IMR-90 (cell line): Measurements from ENCODE around the gene KAT2A. TPM values are rescaled to one million over a fixed set of nuclear protein-coding genes. Genes with fewer than 3 reads are reported as not detected.

Experiments
- ATAC-seq: fragments of 200-7000 bp; cut with Tn5 transposase; 2 replicates; pipeline ENCODE4 v1.9.1; 2020; ENCODE audit warnings: low read depth, mild to moderate bottlenecking, moderate library complexity
- BruUV-seq: library from RNA; stranded (reverse); fragments of 400-500 nt; replicated peaks from 2 replicates; lab custom pipeline; 2021; lab: Mats Ljungman, UMichigan
- CTCF ChIA-PET: fragments of 300-600 bp; formaldehyde crosslinking; extraction: SDS; loops from one replicate; lab custom pipeline; 2021; ENCODE audit warnings: antibody characterized with exemption; lab: Yijun Ruan, JAX
- POLR2A ChIA-PET: fragments of 300-600 bp; sonication (Branson Sonifier 250); formaldehyde crosslinking; loops from one replicate; lab custom pipeline; 2022; ENCODE audit warnings: antibody characterized with exemption; ENCODE audit not compliant: unreplicated experiment; lab: Charles Lee
- DNase-seq: peaks from one replicate; pipeline ENCODE4 v3.0.0; 2013
- H2AFZ ChIP-seq: replicated peaks from 2 replicates; pipeline ENCODE3; 2013; ENCODE audit warnings: low read length, mild to moderate bottlenecking; ENCODE audit not compliant: poor library complexity
- H2AK5ac ChIP-seq: 2 replicates; pipeline ENCODE4 v1.6.1; 2013; ENCODE audit warnings: low read depth, low read length, inconsistent platforms
- H2AK9ac ChIP-seq: replicated peaks from 2 replicates; pipeline ENCODE3; 2013; ENCODE audit warnings: mild to moderate bottlenecking, low read depth, low read length, moderate library complexity; ENCODE audit not compliant: poor library complexity
- H2BK120ac ChIP-seq: 2 replicates; pipeline ENCODE4 v1.6.1; 2013; ENCODE audit warnings: low read depth, low read length, inconsistent platforms
- H2BK15ac ChIP-seq: 3 replicates; pipeline ENCODE4 v1.6.1; 2013; ENCODE audit warnings: low read depth, low read length, inconsistent platforms
- H2BK20ac ChIP-seq: 2 replicates; pipeline ENCODE4 v1.6.1; 2013; ENCODE audit warnings: low read depth, mild to moderate bottlenecking, inconsistent platforms, low read length, moderate library complexity
- H2BK5ac ChIP-seq: 2 replicates; pipeline ENCODE4 v1.6.1; 2013; ENCODE audit warnings: mild to moderate bottlenecking, low read depth, low read length, inconsistent platforms; ENCODE audit not compliant: poor library complexity, severe bottlenecking
- H3K14ac ChIP-seq: replicated peaks from 2 replicates; pipeline ENCODE4 v1.6.1; 2013; ENCODE audit warnings: low read depth, low read length, inconsistent platforms
- H3K18ac ChIP-seq: 2 replicates; pipeline ENCODE4 v1.6.1; 2013; ENCODE audit warnings: low read depth, low read length, control low read depth
- H3K23ac ChIP-seq: 2 replicates; pipeline ENCODE4 v1.6.1; 2013; ENCODE audit warnings: low read depth, low read length, inconsistent platforms
- H3K27ac ChIP-seq: 2 replicates; pipeline ENCODE4 v1.5.1; 2013; ENCODE audit warnings: mild to moderate bottlenecking, control low read depth, low read length; ENCODE audit not compliant: insufficient read depth
- H3K27me3 ChIP-seq: 2 replicates; pipeline ENCODE4 v1.6.1; 2013; ENCODE audit warnings: low read length; ENCODE audit not compliant: control insufficient read depth, insufficient read depth
- H3K36me3 ChIP-seq: 2 replicates; pipeline ENCODE4 v1.6.1; 2013; ENCODE audit warnings: low read length, mixed read lengths; ENCODE audit not compliant: control insufficient read depth, insufficient read depth
- H3K4ac ChIP-seq: 2 replicates; pipeline ENCODE4 v1.6.1; 2013; ENCODE audit warnings: low read depth, low read length, inconsistent platforms
- H3K4me1 ChIP-seq: 2 replicates; pipeline ENCODE4 v1.6.1; 2013; ENCODE audit warnings: low read length, mixed read lengths; ENCODE audit not compliant: control insufficient read depth, insufficient read depth
- H3K4me2 ChIP-seq: 2 replicates; pipeline ENCODE4 v1.6.1; 2013; ENCODE audit warnings: low read depth, mild to moderate bottlenecking, control low read depth, low read length, moderate library complexity
- H3K4me3 ChIP-seq: 2 replicates; pipeline ENCODE4 v1.5.1; 2013; ENCODE audit warnings: low read depth, mild to moderate bottlenecking, control low read depth, low read length, moderate library complexity; ENCODE audit not compliant: insufficient read depth
- H3K56ac ChIP-seq: 2 replicates; pipeline ENCODE4 v1.6.1; 2013; ENCODE audit warnings: low read length, inconsistent platforms; ENCODE audit not compliant: insufficient read depth; ENCODE audit errors: extremely low read depth
- H3K79me1 ChIP-seq, 2 experiments: 2 replicates each; pipeline ENCODE4 v1.6.1; 2013; ENCODE audit warnings: low read length in 2 of 2, inconsistent platforms in 1 of 2, low read depth in 1 of 2
- H3K9ac ChIP-seq: 2 replicates; pipeline ENCODE4 v1.6.1; 2013; ENCODE audit warnings: low read depth, low read length, control low read depth
- H3K9me1 ChIP-seq: 2 replicates; pipeline ENCODE4 v1.6.1; 2013; ENCODE audit warnings: low read length, inconsistent platforms; ENCODE audit not compliant: insufficient read depth
- H3K9me3 ChIP-seq: 2 replicates; pipeline ENCODE4 v1.6.1; 2013; ENCODE audit warnings: low read length; ENCODE audit not compliant: control insufficient read depth, insufficient read depth
- H4K20me1 ChIP-seq: 2 replicates; pipeline ENCODE4 v1.6.1; 2013; ENCODE audit warnings: low read length, inconsistent platforms; ENCODE audit not compliant: insufficient read depth
- H4K5ac ChIP-seq: 2 replicates; pipeline ENCODE4 v1.6.1; 2013; ENCODE audit warnings: mild to moderate bottlenecking, low read depth, low read length, control low read depth
- H4K8ac ChIP-seq, 2 experiments: 2 replicates each; pipeline ENCODE4 v1.6.1; 2013; ENCODE audit warnings: low read depth in 2 of 2, low read length in 2 of 2, control low read depth in 1 of 2, inconsistent platforms in 1 of 2
- H4K91ac ChIP-seq: 2 replicates; pipeline ENCODE4 v1.6.1; 2013; ENCODE audit warnings: low read depth, low read length, inconsistent platforms; ENCODE audit not compliant: insufficient read depth
- BHLHE40 ChIP-seq: fragments of 150-350 bp; IDR thresholded peaks from 2 replicates; pipeline ENCODE4 v1.6.1; 2016; ENCODE audit warnings: mild to moderate bottlenecking, low read depth, low read length
- CEBPB ChIP-seq: IDR thresholded peaks from 2 replicates; pipeline ENCODE4 v1.6.1; 2012; ENCODE audit warnings: low read depth, low read length, improper control_type of control experiment
- CHD1 ChIP-seq: IDR thresholded peaks from 2 replicates; pipeline ENCODE4 v1.6.1; 2012; ENCODE audit warnings: low read depth, low read length, improper control_type of control experiment
- FOS ChIP-seq: fragments of 150-350 bp; IDR thresholded peaks from 2 replicates; pipeline ENCODE4 v1.6.1; 2016; ENCODE audit warnings: low read depth, low read length
- MAFK ChIP-seq: IDR thresholded peaks from 2 replicates; pipeline ENCODE4 v1.6.1; 2012; ENCODE audit warnings: low read depth, low read length, improper control_type of control experiment
- MXI1 ChIP-seq: IDR thresholded peaks from 2 replicates; pipeline ENCODE4 v1.6.1; 2012; ENCODE audit warnings: low read depth, mild to moderate bottlenecking, low read length, moderate library complexity, borderline replicate concordance
- NFE2L2 ChIP-seq: fragments of 150-350 bp; IDR thresholded peaks from 2 replicates; pipeline ENCODE4 v1.6.1; 2016; ENCODE audit warnings: low read depth, mild to moderate bottlenecking, low read length
- POLR2A ChIP-seq: IDR thresholded peaks from 2 replicates; pipeline ENCODE4 v1.6.1; 2012; ENCODE audit warnings: mild to moderate bottlenecking, low read depth, low read length
- RAD21 ChIP-seq: IDR thresholded peaks from 2 replicates; pipeline ENCODE4 v1.6.1; 2012; ENCODE audit warnings: low read length, improper control_type of control experiment
- RCOR1 ChIP-seq: IDR thresholded peaks from 2 replicates; pipeline ENCODE4 v1.6.1; 2012; ENCODE audit warnings: mild to moderate bottlenecking, low read length, improper control_type of control experiment; ENCODE audit not compliant: insufficient replicate concordance
- RFX5 ChIP-seq: IDR thresholded peaks from 2 replicates; pipeline ENCODE4 v1.8.0; 2012; ENCODE audit warnings: low read depth, mild to moderate bottlenecking, low read length, moderate library complexity
- SMC3 ChIP-seq: fragments of 150-350 bp; IDR thresholded peaks from 2 replicates; pipeline ENCODE4 v1.6.1; 2016; ENCODE audit warnings: low read depth, mild to moderate bottlenecking, antibody characterized with exemption, low read length, moderate library complexity
- WGBS, 2 experiments: methylation state at CpG; one replicate each; pipeline versions ENCODE4 v1.1.5 to v1.1.7; 2013; ENCODE audit warnings: missing lambda C conversion rate in 2 of 2; ENCODE audit not compliant: insufficient read length in 1 of 2; ENCODE audit errors: extremely low coverage in 2 of 2; 5-methylcytosine and 5-hydroxymethylcytosine counted together
- dilution Hi-C: fragments of 300-500 bp; cut with HindIII; formaldehyde crosslinking; loops from one replicate; pipeline ENCODE4 v1.14.3; 2018; ENCODE audit warnings: low sequenced_read_pairs; ENCODE audit not compliant: unreplicated experiment
- in situ Hi-C: fragments of 300-500 bp; cut with MboI; formaldehyde crosslinking; loops from 3 replicates; pipeline ENCODE4 v1.14.3; 2019; ENCODE audit warnings: low sequenced_read_pairs, inconsistent platforms, mixed read lengths
- intact Hi-C: fragments of 100-400 bp; cut with micrococcal nuclease; formaldehyde crosslinking; loops from 2 replicates; pipeline ENCODE4 v1.10.0; 2022
- polyA plus RNA-seq, 3 experiments: library from polyadenylated mRNA; depleted of rRNA; stranded (reverse); fragments of >200 nt; gene quantifications; 2 replicates each; pipeline ENCODE4 v1.2.3, GENCODE V29; 2012; ENCODE audit warnings: low replicate concordance in 1 of 3
- total RNA-seq: library from RNA; depleted of rRNA; stranded (reverse); fragments of >200 nt; gene quantifications from 2 replicates; pipeline ENCODE4 v1.2.3, GENCODE V29; 2012
- TF ChIP-seq, protein P1 (sequence below): conservative IDR thresholded peaks from 2 replicates; pipeline ENCODE4 v1.5.1; 2012; ENCODE audit warnings: mild to moderate bottlenecking, low read depth, low read length, improper control_type of control experiment
- TF ChIP-seq, protein P2 (sequence below): fragments of 150-350 bp; IDR thresholded peaks from 2 replicates; pipeline ENCODE4 v1.6.1; 2016; ENCODE audit warnings: low read depth, mild to moderate bottlenecking, low read length, moderate library complexity, borderline replicate concordance
- TF ChIP-seq, protein P3 (sequence below): fragments of 150-350 bp; IDR thresholded peaks from 2 replicates; pipeline ENCODE4 v1.6.1; 2017; ENCODE audit warnings: mild to moderate bottlenecking, antibody characterized with exemption, low read length, low read depth

Gene KAT2A
- total and polyA plus RNA-seq, 2 of the 4 experiments (the other 2 are of a cell fraction) = 6.3 to 28.2 TPM

DNA sequence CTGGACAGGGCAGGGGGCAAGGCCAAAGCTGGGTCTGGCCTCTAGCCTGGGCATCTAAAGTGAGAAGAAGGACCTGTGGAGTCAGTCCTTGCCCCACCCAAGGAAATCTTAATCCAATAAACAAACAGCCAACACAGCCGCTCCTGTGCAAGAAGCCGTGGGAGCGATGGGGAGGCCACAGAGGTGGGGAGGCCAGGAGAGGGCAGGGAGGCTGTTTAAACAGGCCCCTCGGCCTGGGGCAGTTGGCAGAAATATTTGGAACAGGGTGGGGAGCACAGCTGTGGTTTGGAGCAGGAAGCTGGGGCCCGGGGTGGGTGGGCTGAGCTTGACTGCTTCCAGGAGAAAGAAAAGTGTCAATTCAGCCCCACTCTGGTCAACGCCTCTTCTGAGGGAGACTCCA, 28.2 kb downstream of the KAT2A start:
- peaks cover 82% of the 10 kb centered on the region for H3K27me3 ChIP-seq
- no peak overlapping the region for H3K14ac ChIP-seq
- TF ChIP-seq CHD1 (no peak), POLR2A (no peak), MXI1 (no peak), RCOR1 (no peak), SMC3 (no peak), RAD21 (no peak), CEBPB (no peak), RFX5 (no peak), NFE2L2 (no peak), MAFK (no peak), FOS (no peak), BHLHE40 (no peak)
- TF ChIP-seq, protein P1, sequence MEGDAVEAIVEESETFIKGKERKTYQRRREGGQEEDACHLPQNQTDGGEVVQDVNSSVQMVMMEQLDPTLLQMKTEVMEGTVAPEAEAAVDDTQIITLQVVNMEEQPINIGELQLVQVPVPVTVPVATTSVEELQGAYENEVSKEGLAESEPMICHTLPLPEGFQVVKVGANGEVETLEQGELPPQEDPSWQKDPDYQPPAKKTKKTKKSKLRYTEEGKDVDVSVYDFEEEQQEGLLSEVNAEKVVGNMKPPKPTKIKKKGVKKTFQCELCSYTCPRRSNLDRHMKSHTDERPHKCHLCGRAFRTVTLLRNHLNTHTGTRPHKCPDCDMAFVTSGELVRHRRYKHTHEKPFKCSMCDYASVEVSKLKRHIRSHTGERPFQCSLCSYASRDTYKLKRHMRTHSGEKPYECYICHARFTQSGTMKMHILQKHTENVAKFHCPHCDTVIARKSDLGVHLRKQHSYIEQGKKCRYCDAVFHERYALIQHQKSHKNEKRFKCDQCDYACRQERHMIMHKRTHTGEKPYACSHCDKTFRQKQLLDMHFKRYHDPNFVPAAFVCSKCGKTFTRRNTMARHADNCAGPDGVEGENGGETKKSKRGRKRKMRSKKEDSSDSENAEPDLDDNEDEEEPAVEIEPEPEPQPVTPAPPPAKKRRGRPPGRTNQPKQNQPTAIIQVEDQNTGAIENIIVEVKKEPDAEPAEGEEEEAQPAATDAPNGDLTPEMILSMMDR = no peak
- TF ChIP-seq, protein P2, sequence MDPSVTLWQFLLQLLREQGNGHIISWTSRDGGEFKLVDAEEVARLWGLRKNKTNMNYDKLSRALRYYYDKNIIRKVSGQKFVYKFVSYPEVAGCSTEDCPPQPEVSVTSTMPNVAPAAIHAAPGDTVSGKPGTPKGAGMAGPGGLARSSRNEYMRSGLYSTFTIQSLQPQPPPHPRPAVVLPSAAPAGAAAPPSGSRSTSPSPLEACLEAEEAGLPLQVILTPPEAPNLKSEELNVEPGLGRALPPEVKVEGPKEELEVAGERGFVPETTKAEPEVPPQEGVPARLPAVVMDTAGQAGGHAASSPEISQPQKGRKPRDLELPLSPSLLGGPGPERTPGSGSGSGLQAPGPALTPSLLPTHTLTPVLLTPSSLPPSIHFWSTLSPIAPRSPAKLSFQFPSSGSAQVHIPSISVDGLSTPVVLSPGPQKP = no peak
- TF ChIP-seq, protein P3, sequence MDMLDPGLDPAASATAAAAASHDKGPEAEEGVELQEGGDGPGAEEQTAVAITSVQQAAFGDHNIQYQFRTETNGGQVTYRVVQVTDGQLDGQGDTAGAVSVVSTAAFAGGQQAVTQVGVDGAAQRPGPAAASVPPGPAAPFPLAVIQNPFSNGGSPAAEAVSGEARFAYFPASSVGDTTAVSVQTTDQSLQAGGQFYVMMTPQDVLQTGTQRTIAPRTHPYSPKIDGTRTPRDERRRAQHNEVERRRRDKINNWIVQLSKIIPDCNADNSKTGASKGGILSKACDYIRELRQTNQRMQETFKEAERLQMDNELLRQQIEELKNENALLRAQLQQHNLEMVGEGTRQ = no peak
- no peak overlapping the region for H3K27ac ChIP-seq
- no peak overlapping the region for H3K56ac ChIP-seq
- ChIA-PET POLR2A (interaction anchor here (0.6 kb wide), 2 partner anchors 8 to 429 kb away, joined by 3 read pairs; no protein-coding TSS in a partner anchor), CTCF (no interaction called here)
- DNase-seq = no peak
- H3K23ac ChIP-seq = no peak overlapping the region
- in situ Hi-C loops (no loop called here), intact Hi-C loops (no loop called here), dilution Hi-C loops (no loop called here)
- H3K79me1 ChIP-seq = no peaks in the 10 kb centered on the region
- no peak overlapping the region for H3K4me2 ChIP-seq
- H3K4ac ChIP-seq = no peak overlapping the region
- H3K4me3 ChIP-seq = no peak overlapping the region
- ATAC-seq = no peak
- no peaks in the 10 kb centered on the region for H4K20me1 ChIP-seq
- no peak overlapping the region for H2BK20ac ChIP-seq
- H4K8ac ChIP-seq = no peak overlapping the region
- no peak overlapping the region for H3K18ac ChIP-seq
- H2AK5ac ChIP-seq = no peak overlapping the region
- H4K91ac ChIP-seq = no peak overlapping the region
- H3K9ac ChIP-seq = no peak overlapping the region
- H4K5ac ChIP-seq = no peak overlapping the region
- H2AK9ac ChIP-seq = no peak overlapping the region
- no peak overlapping the region for H2BK120ac ChIP-seq
- no peaks in the 10 kb centered on the region for H3K36me3 ChIP-seq
- no peak overlapping the region for H2BK5ac ChIP-seq
- H3K9me3 ChIP-seq = no peaks in the 10 kb centered on the region
- H3K4me1 ChIP-seq = no peaks in the 10 kb centered on the region
- BruUV-seq = no TSS peak
- WGBS, 2 experiments = no CpG with 5 or more reads among the region's 6 CpGs
- no peak overlapping the region for H2AFZ ChIP-seq
- no peak overlapping the region for H2BK15ac ChIP-seq
- no peaks in the 10 kb centered on the region for H3K9me1 ChIP-seq
